ENCODE data around the gene SFMBT2.

GRCh38 chr10:7315906-7316305 lies 94.9 kb downstream of the SFMBT2 start:
- TF ChIP-seq CTCF (IDR thresholded peaks at IDR 0.05) (no peak), POLR2A (IDR thresholded peaks at IDR 0.05) (no peak)
